ENCODE results near the gene DBNL.

Gene DBNL

DNA sequence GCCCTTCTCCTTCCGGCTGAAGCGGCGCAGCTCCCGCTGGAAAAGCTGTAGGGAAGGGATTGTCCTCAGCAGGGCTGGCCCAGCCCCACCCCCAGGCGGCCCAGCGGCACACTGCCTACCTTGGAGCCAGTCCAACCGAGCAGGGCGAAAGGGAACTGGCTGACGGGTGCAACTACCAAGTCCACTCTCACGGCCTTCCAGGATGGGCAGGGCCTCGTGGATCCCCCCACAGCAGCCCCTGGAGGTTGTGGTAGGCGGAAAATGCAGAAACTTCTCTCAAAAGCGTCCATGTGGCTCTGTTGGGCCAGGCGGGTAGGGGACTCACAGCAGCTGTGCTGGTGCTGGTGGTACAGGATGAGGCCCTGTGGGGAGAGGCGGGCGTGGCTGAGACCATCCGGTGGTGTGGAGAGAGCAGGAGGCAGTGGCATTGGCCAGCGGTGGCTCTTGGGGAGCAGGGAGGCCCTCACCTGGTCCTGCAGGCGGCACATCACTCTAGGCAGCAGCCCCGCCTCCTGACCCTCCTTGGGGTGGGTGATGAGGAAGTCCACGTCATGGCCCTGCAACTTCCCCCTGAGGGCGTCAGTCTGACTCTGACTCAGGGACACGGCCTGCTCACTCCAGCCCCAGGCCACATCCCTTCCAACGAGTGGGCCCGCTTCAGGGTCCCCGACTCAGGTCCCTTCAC, 29.3 kb downstream of the DBNL start:
- H3K36me3 ChIP-seq (ENCODE audit: control insufficient read depth, insufficient read depth, low read length): peaks cover 51% of the 10 kb centered on the region
- no peak overlapping the region for H3K27ac ChIP-seq (ENCODE audit: low read depth, low read length, severe bottlenecking)
- H3K4me1 ChIP-seq (ENCODE audit: control insufficient read depth, insufficient read depth, low read length, poor library complexity, severe bottlenecking): no peaks in the 10 kb centered on the region
- H3K9me3 ChIP-seq (ENCODE audit: control insufficient read depth, low read length): no peaks in the 10 kb centered on the region
- H3K4me3 ChIP-seq (ENCODE audit: extremely low read depth, insufficient read depth, low read length, poor library complexity, severe bottlenecking): no peak overlapping the region
- WGBS, 2 experiments (ENCODE audit: insufficient coverage in 2 of 2): 94 to 97% methylated on average over 22 of the region's 26 CpGs

DNA sequence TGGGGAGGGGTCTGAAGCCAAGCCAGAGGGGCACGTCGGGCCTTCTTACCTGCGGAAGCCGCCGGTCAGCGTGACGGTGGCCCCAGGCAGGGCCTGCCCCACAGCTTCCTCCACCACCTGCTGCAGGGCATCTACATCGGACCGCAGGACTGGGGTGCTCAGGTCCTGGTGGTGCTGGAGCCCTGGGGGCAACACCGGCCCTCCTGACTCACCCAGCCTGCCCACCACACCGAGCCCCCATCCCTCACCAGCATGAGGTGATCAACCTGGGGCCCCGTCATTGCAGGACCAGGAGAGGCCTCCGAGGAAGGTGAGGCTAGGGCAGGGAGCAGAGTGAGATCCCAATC, 29.8 kb downstream of the DBNL start:
- H3K4me3 ChIP-seq (ENCODE audit: extremely low read depth, insufficient read depth, low read length, poor library complexity, severe bottlenecking): no peak overlapping the region
- peaks cover 51% of the 10 kb centered on the region for H3K36me3 ChIP-seq (ENCODE audit: control insufficient read depth, insufficient read depth, low read length)
- H3K9me3 ChIP-seq (ENCODE audit: control insufficient read depth, low read length): no peaks in the 10 kb centered on the region
- no peak overlapping the region for H3K27ac ChIP-seq (ENCODE audit: low read depth, low read length, severe bottlenecking)
- no peaks in the 10 kb centered on the region for H3K4me1 ChIP-seq (ENCODE audit: control insufficient read depth, insufficient read depth, low read length, poor library complexity, severe bottlenecking)
- 100% methylated on average over 9 to 11 of the region's 13 CpGs for WGBS, 2 experiments (ENCODE audit: insufficient coverage in 2 of 2)

DNA sequence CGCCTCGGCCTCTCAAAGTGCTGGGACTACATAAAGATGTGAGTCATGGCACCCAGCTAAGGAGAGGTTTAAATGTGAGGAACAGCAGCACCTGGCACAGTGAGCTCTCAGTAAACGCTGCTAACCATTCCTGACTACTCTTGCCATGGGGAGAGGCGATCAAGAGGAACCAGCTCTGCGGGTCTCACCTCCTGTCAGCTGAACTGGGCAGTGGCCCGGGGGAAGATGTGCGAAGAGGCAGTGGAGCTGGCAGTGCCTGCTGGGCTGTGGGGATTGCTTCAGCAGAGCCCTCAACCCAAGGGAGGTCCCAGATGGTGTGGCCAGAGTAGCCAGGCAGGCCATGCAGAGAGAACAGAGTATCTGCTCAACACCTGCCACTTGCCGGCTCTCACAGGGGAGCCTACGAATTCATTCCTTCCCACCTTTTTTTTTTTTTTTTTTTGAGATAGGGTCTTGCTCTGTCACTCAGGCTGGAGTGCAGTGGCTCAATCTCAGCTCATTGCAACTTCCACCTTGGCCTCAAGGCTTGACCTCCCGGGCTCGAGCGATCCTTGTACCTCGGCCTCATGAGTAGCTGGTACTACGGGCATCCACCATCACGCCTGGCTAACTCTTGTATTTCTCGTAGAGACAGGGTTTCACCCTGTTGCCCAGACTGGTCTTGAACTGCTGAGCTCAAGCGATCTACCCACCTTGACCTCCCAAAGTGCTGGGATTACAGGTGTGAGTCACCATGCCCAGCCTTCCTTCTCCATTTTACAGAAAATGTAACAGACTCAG, 31.0 kb downstream of the DBNL start:
- WGBS, 2 experiments (ENCODE audit: insufficient coverage in 2 of 2): 95 to 99% methylated on average over 12 to 15 of the region's 17 CpGs
- H3K9me3 ChIP-seq (ENCODE audit: control insufficient read depth, low read length): no peaks in the 10 kb centered on the region
- H3K4me1 ChIP-seq (ENCODE audit: control insufficient read depth, insufficient read depth, low read length, poor library complexity, severe bottlenecking): no peaks in the 10 kb centered on the region
- H3K36me3 ChIP-seq (ENCODE audit: control insufficient read depth, insufficient read depth, low read length): peaks cover 59% of the 10 kb centered on the region
- no peak overlapping the region for H3K4me3 ChIP-seq (ENCODE audit: extremely low read depth, insufficient read depth, low read length, poor library complexity, severe bottlenecking)
- no peak overlapping the region for H3K27ac ChIP-seq (ENCODE audit: low read depth, low read length, severe bottlenecking)

DNA sequence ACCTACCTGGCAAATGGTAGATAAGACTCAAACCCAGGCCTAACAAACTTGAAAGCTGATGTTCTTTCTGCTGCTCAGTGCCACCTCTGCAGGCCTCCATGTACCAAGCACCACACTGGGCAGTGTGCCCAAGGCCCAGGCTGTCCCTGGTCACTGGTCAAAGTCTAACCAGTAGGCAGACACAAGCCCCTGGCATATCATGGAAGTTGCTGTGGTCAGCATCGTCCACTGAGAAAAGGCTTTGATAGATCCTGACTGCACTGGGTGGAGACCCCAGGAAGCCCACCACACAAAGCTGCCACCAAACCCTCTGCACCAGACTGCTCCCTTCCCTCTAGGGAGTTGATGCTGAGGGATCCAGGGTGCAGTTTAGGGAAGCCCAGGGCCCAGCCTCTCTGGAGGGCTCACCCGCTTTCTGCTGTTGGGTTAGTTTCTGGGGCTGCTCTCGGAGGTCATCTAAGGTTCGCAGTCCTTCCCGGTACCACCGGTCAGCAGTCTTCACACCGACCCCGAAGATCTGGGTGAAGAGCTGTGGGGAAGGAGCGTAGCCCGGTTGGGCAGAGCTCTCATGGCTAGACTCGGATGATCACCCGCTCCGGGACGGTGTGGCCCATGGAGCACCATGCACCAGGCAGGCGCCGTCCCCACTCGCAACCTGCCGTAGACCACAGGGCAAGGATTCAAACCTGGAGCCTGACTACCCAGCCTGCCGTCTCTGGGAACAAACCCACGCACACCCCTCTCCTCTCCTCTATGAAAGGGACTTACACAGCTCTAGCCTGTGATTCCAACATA, 31.8 kb downstream of the DBNL start:
- peaks cover 59% of the 10 kb centered on the region for H3K36me3 ChIP-seq (ENCODE audit: control insufficient read depth, insufficient read depth, low read length)
- no peak overlapping the region for H3K4me3 ChIP-seq (ENCODE audit: extremely low read depth, insufficient read depth, low read length, poor library complexity, severe bottlenecking)
- H3K4me1 ChIP-seq (ENCODE audit: control insufficient read depth, insufficient read depth, low read length, poor library complexity, severe bottlenecking): peaks cover 2% of the 10 kb centered on the region
- 95 to 98% methylated on average over 15 to 20 of the region's 20 CpGs for WGBS, 2 experiments (ENCODE audit: insufficient coverage in 2 of 2)
- H3K27ac ChIP-seq (ENCODE audit: low read depth, low read length, severe bottlenecking): no peak overlapping the region
- H3K9me3 ChIP-seq (ENCODE audit: control insufficient read depth, low read length): no peaks in the 10 kb centered on the region

DNA sequence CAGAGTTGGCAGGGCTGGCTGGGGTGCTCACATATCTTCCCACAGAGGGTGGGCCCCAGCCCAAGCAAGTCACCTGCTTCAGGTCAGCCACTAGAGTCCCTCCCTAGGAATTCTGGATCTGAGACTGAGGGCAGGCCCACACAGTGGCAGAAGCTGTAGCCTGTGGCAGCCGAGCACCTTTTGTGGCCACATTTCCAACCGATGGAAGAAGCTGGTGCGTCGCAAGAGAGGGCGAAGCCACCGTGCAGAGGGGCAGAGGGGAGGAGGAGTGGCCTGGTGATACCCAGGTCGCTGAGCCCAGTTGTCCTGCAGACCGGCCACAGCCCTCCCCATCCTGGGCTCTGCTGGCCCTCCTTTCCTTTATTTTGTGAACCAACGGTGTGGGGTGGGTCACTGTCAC, 32.6 kb downstream of the DBNL start:
- H3K36me3 ChIP-seq (ENCODE audit: control insufficient read depth, insufficient read depth, low read length): peaks cover 59% of the 10 kb centered on the region
- H3K4me1 ChIP-seq (ENCODE audit: control insufficient read depth, insufficient read depth, low read length, poor library complexity, severe bottlenecking): peaks cover 5% of the 10 kb centered on the region
- no peaks in the 10 kb centered on the region for H3K9me3 ChIP-seq (ENCODE audit: control insufficient read depth, low read length)
- no peak overlapping the region for H3K27ac ChIP-seq (ENCODE audit: low read depth, low read length, severe bottlenecking)
- H3K4me3 ChIP-seq (ENCODE audit: extremely low read depth, insufficient read depth, low read length, poor library complexity, severe bottlenecking): no peak overlapping the region
- WGBS, 2 experiments (ENCODE audit: insufficient coverage in 2 of 2): 95 to 100% methylated on average over 3 to 7 of the region's 9 CpGs

DNA sequence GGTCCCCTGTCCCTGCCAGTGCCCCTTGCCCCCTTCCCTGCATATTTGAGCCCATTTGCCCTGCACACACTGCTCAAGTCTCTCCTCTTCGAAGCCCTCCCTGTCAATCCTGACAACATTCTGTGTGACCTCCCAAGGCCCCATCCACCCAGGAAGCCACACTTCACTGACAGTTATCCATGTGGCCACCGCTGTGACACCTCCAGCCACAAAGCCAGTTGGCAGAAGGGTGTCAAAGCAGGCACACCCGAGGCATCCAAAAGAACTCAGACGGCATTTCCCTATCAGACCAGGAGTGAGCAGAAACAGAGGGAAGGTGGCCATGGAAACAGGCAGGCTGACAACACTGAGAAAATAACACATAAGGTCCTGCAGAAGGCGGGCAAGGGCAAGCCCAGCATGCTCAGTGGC, 33.2 kb downstream of the DBNL start:
- peaks cover 59% of the 10 kb centered on the region for H3K36me3 ChIP-seq (ENCODE audit: control insufficient read depth, insufficient read depth, low read length)
- H3K4me1 ChIP-seq (ENCODE audit: control insufficient read depth, insufficient read depth, low read length, poor library complexity, severe bottlenecking): peaks cover 5% of the 10 kb centered on the region
- no peak overlapping the region for H3K4me3 ChIP-seq (ENCODE audit: extremely low read depth, insufficient read depth, low read length, poor library complexity, severe bottlenecking)
- WGBS, 2 experiments (ENCODE audit: insufficient coverage in 2 of 2): 88 to 94% methylated on average over 5 of the region's 5 CpGs
- no peak overlapping the region for H3K27ac ChIP-seq (ENCODE audit: low read depth, low read length, severe bottlenecking)
- no peaks in the 10 kb centered on the region for H3K9me3 ChIP-seq (ENCODE audit: control insufficient read depth, low read length)

DNA sequence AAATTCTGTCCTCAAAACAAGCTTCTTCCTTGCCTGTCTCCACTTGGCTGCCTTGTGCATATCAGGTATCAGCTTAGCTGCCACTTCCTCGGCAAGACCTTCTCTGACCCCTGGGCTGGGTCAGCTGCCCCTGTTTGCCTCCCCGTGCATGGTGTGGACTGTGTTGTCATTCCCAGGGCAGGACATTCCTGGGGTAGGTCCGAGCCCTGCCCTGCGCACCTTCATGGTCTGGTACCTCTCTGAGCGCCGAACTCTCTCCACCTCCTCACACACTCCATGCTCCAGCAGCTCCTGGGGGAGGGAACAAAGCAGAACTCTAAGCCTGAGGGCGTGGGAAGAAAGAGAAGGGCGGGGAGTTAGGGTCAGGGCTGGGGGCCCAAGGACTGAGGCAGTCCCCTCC, 34.0 kb downstream of the DBNL start:
- H3K4me1 ChIP-seq (ENCODE audit: control insufficient read depth, insufficient read depth, low read length, poor library complexity, severe bottlenecking): peaks cover 5% of the 10 kb centered on the region
- 93% methylated on average over 3 to 5 of the region's 8 CpGs for WGBS, 2 experiments (ENCODE audit: insufficient coverage in 2 of 2)
- H3K27ac ChIP-seq (ENCODE audit: low read depth, low read length, severe bottlenecking): no peak overlapping the region
- no peaks in the 10 kb centered on the region for H3K9me3 ChIP-seq (ENCODE audit: control insufficient read depth, low read length)
- H3K4me3 ChIP-seq (ENCODE audit: extremely low read depth, insufficient read depth, low read length, poor library complexity, severe bottlenecking): no peak overlapping the region
- peaks cover 51% of the 10 kb centered on the region for H3K36me3 ChIP-seq (ENCODE audit: control insufficient read depth, insufficient read depth, low read length)

DNA sequence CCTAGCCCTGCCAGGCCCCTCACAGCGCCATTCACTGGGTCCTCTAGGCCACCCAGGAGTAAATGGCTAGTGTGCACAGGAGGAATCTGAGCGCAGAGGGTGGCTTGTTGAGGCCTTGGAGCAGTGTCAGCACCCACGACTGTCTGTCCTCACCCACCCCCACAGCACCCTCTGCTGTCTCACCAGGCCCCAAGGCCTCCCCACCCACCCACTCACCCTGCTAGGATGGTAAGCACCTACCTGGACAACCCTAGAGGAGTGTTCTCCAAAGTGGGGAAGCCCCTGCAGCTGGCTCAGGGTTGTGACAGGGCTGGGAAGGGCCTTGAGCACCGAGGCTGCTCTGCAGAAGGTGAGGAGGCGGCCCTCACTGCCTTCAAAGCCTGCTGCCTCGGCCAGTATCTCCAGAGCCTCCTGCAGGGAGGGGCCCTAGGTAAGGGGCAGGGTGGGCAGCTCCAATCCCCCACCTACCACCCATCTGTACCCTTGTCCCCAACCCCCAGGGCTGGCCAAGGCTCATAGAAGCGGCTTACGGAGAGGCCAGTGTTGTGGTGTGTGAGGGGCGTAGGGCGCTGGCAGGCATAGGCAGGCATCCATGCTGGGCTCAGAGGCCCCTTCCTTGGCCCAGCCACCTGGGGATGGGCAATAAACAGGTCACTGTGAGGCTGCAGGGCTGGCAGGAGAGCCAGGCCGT, 35.0 kb downstream of the DBNL start:
- WGBS, 2 experiments (ENCODE audit: insufficient coverage in 2 of 2): 89 to 98% methylated on average over 3 to 8 of the region's 11 CpGs
- H3K27ac ChIP-seq (ENCODE audit: low read depth, low read length, severe bottlenecking): no peak overlapping the region
- H3K36me3 ChIP-seq (ENCODE audit: control insufficient read depth, insufficient read depth, low read length): peaks cover 43% of the 10 kb centered on the region
- H3K4me1 ChIP-seq (ENCODE audit: control insufficient read depth, insufficient read depth, low read length, poor library complexity, severe bottlenecking): peaks cover 5% of the 10 kb centered on the region
- H3K9me3 ChIP-seq (ENCODE audit: control insufficient read depth, low read length): no peaks in the 10 kb centered on the region
- H3K4me3 ChIP-seq (ENCODE audit: extremely low read depth, insufficient read depth, low read length, poor library complexity, severe bottlenecking): no peak overlapping the region

DNA sequence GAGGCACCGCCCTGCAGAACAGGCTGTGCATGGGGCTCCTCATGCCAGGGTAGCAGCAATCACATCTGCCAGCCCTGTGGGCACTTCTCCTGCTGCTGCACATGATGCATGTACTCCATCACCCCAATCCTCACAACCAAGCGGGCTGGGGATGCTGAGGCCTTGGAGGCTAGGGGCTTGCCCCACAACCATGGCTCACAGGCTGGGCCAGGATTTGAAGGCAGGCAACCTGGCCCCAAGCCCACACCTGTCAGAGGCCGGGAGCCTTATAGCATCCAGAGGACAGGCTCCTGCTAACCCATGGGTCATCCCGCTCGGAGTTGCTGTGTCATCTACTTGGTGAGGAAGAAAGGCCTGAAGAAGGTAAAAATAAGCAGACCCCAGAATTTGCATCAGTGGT, 35.6 kb downstream of the DBNL start:
- H3K4me1 ChIP-seq (ENCODE audit: control insufficient read depth, insufficient read depth, low read length, poor library complexity, severe bottlenecking): peaks cover 5% of the 10 kb centered on the region
- WGBS, 2 experiments (ENCODE audit: insufficient coverage in 2 of 2): 91% methylated on average over 4 to 5 of the region's 5 CpGs

DNA sequence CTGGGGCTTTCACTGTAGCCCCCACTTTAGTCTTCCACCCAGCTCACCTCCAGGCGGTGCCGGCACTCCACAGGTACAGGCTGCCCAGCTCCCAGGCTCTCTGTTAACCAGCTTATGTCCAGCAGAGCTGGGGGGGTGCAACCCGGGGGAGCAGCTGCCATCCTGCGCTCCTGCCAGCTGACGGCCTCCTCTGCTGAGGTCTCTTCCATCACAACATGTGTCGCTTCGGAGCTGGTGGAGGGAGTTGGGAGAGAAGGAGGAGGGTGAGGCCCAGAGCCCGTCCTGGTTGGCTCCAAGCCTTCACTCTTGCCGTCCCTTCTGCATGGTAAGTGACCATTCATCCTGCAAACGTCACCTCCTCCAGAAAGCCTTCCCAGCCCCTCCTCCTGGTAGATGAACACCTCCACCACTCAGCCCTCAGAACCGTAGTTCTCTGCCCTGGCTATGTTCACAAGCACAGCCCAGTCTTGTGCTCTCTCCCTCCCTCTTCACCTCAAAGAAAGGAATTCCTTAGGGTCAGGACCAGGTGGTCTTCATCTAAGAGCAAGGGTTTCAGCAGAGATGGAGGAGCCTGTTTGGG, 36.3 kb downstream of the DBNL start:
- 91 to 100% methylated on average over 5 to 8 of the region's 11 CpGs for WGBS, 2 experiments (ENCODE audit: insufficient coverage in 2 of 2)
- peaks cover 5% of the 10 kb centered on the region for H3K4me1 ChIP-seq (ENCODE audit: control insufficient read depth, insufficient read depth, low read length, poor library complexity, severe bottlenecking)
- no peak overlapping the region for H3K27ac ChIP-seq (ENCODE audit: low read depth, low read length, severe bottlenecking)
- peaks cover 32% of the 10 kb centered on the region for H3K36me3 ChIP-seq (ENCODE audit: control insufficient read depth, insufficient read depth, low read length)
- H3K4me3 ChIP-seq (ENCODE audit: extremely low read depth, insufficient read depth, low read length, poor library complexity, severe bottlenecking): peak overlapping the region; percentile 64
- H3K9me3 ChIP-seq (ENCODE audit: control insufficient read depth, low read length): no peaks in the 10 kb centered on the region

More for the DNA sequence above, 35.6 kb downstream of the DBNL start:
- H3K36me3 ChIP-seq (ENCODE audit: control insufficient read depth, insufficient read depth, low read length): peaks cover 38% of the 10 kb centered on the region
- H3K4me3 ChIP-seq (ENCODE audit: extremely low read depth, insufficient read depth, low read length, poor library complexity, severe bottlenecking): no peak overlapping the region
- H3K9me3 ChIP-seq (ENCODE audit: control insufficient read depth, low read length): no peaks in the 10 kb centered on the region
- H3K27ac ChIP-seq (ENCODE audit: low read depth, low read length, severe bottlenecking): no peak overlapping the region
